Neural progenitor cell (in vitro differentiated cells): ENCODE measurements around the gene YPEL4.

Experiments
- EZH2 ChIP-seq: fragments of 200-600 bp; sonication (generic); IDR thresholded peaks from 2 replicates; pipeline ENCODE4 v1.6.1; 2017; ENCODE audit warnings: antibody characterized with exemption, mild to moderate bottlenecking, moderate library complexity
- EZH2phosphoT487 ChIP-seq: fragments of 200-600 bp; sonication (generic); IDR thresholded peaks from 2 replicates; pipeline ENCODE4 v1.6.1; 2017; ENCODE audit warnings: antibody characterized with exemption
- TF ChIP-seq, protein P1 (sequence below): fragments of 200-600 bp; sonication (generic); IDR thresholded peaks from 2 replicates; pipeline ENCODE4 v1.5.1; 2017; ENCODE audit warnings: antibody characterized with exemption, mild to moderate bottlenecking

DNA sequence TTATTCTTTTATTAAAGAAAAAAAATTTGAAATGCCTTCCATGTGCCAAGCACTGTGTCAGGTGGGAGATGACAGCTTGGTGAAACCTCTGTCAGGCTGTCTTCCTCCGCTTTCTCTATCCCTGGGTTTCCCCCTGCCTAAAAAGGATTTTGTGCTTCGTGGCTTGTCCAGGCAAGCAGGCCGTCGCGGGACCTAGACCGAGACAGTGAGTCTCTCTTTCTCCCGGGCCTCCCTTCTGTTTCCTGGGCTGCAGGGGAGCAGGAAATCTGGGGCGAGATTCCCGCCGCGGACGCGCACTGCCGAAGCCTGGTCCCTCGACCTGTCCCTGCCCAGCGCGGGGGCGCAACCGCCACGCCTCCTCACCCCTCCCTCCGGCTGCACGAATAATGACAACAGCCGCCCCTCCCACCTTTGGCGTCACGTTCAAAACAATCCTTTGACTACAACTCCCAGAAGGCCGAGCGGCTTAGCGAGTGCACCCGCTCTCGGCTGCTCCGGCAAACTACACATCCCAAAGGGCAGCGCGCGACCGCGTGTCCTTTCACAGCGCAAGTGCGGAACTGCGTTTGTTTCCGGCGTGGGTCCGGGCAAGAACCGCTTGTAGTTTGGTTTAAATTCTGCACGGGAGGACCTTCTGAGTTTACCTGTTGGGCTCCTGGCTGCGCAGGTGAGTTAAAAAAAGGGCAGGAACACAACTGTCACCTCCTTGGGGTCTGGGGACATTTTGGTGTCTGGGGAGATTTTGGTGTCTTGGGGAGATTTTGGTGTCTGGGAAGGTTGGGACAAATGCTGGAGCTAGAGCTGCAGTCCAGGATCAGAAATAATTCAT lies 7.7 kb upstream of the YPEL4 start, which contains the start of gene CLP1:
- TF ChIP-seq, protein P1, sequence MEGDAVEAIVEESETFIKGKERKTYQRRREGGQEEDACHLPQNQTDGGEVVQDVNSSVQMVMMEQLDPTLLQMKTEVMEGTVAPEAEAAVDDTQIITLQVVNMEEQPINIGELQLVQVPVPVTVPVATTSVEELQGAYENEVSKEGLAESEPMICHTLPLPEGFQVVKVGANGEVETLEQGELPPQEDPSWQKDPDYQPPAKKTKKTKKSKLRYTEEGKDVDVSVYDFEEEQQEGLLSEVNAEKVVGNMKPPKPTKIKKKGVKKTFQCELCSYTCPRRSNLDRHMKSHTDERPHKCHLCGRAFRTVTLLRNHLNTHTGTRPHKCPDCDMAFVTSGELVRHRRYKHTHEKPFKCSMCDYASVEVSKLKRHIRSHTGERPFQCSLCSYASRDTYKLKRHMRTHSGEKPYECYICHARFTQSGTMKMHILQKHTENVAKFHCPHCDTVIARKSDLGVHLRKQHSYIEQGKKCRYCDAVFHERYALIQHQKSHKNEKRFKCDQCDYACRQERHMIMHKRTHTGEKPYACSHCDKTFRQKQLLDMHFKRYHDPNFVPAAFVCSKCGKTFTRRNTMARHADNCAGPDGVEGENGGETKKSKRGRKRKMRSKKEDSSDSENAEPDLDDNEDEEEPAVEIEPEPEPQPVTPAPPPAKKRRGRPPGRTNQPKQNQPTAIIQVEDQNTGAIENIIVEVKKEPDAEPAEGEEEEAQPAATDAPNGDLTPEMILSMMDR = no peak
- TF ChIP-seq EZH2 (no peak), EZH2phosphoT487 (no peak)
